ENCODE results near the gene IMMP2L. TPM values are rescaled to one million over a fixed set of nuclear protein-coding genes. Genes with fewer than 3 reads are reported as not detected.

Gene IMMP2L
- total RNA-seq, 4 donors from 2014 or later = 2.6 to 69.1 (median 34.7) TPM

DNA sequence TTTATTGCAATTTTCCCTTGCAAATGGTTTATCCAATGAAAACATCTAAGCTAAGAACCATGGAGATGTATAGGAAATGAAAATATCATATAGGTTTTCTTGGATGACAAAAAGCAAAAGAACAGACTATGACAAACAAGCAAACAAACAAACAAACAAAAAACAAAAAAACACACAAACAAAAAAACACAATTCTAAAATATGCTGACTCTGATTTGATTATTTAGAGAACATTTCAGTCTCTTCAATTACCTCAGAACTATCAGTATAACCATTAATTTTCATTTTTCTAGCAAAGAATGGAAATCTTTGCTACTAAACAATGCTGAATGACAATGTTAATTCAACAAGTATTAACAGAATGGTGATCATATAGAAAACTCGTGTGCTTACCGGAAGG lies 840.9 kb downstream of the IMMP2L start:
- TF ChIP-seq POLR2A (IDR thresholded peaks at IDR 0.05) = no peak
- TF ChIP-seq, protein P1, sequence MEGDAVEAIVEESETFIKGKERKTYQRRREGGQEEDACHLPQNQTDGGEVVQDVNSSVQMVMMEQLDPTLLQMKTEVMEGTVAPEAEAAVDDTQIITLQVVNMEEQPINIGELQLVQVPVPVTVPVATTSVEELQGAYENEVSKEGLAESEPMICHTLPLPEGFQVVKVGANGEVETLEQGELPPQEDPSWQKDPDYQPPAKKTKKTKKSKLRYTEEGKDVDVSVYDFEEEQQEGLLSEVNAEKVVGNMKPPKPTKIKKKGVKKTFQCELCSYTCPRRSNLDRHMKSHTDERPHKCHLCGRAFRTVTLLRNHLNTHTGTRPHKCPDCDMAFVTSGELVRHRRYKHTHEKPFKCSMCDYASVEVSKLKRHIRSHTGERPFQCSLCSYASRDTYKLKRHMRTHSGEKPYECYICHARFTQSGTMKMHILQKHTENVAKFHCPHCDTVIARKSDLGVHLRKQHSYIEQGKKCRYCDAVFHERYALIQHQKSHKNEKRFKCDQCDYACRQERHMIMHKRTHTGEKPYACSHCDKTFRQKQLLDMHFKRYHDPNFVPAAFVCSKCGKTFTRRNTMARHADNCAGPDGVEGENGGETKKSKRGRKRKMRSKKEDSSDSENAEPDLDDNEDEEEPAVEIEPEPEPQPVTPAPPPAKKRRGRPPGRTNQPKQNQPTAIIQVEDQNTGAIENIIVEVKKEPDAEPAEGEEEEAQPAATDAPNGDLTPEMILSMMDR (IDR thresholded peaks at IDR 0.05) = no peak
- intact Hi-C loops (cut with DNase I; ENCODE audit: low total_unique reads) = no loop called here

DNA sequence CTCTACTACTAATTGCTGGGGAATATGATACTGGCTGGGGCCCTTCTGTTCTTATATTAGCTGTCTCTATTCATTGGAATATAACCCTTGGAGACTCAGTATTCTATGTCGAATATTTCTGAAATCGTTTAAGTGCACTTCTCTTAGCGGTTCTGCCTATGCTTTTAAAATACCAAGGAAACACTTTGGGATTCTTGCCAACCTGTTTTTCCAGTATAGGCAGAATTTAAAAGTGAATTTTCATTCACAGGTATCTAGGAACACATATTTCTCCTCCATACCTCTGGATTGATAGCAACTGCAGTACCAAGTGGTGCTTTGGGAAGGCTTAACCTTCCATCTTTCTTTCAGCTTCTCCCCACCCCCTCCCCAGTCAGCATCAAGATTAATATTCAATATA lies 841.7 kb downstream of the IMMP2L start:
- DNase-seq = no peak
- intact Hi-C loops (cut with DNase I; ENCODE audit: low total_unique reads) = no loop called here
- Histone ChIP-seq H3K9me3 (no peaks in the 10 kb centered on the region), H3K27me3 (no peaks in the 10 kb centered on the region), H3K27ac (no peak overlapping the region), H3K4me3 (no peak overlapping the region), H3K4me1 (no peaks in the 10 kb centered on the region), H3K36me3 (no peaks in the 10 kb centered on the region)
- TF ChIP-seq, protein P1 (IDR thresholded peaks at IDR 0.05) = no peak
- no peak for TF ChIP-seq POLR2A (IDR thresholded peaks at IDR 0.05)

More for the DNA sequence above, 840.9 kb downstream of the IMMP2L start:
- H3K4me3 ChIP-seq = no peak overlapping the region
- no peaks in the 10 kb centered on the region for H3K27me3 ChIP-seq
- H3K4me1 ChIP-seq = no peaks in the 10 kb centered on the region
- H3K27ac ChIP-seq = no peak overlapping the region
- no peaks in the 10 kb centered on the region for H3K36me3 ChIP-seq
- H3K9me3 ChIP-seq = no peaks in the 10 kb centered on the region
- DNase-seq = no peak

DNA sequence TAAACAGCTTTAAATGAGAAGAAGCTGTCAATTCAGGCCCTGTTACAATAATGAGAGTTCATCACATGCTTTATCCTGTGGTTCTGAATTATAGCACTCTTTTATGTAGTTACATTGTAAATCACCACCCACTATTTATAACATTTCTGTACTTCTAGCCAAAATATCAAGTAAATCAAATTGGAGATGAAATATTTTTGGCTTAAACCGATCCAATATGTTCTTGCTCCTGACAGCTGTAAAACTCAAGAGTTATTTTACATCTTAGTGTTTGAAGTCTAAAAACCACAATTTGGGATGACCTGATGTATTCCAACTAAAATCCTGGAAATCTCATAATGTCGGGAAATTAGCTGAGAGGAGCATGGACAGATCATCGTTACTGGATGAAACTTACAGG lies 842.6 kb downstream of the IMMP2L start:
- intact Hi-C loops (cut with DNase I; ENCODE audit: low total_unique reads) = no loop called here

DNA sequence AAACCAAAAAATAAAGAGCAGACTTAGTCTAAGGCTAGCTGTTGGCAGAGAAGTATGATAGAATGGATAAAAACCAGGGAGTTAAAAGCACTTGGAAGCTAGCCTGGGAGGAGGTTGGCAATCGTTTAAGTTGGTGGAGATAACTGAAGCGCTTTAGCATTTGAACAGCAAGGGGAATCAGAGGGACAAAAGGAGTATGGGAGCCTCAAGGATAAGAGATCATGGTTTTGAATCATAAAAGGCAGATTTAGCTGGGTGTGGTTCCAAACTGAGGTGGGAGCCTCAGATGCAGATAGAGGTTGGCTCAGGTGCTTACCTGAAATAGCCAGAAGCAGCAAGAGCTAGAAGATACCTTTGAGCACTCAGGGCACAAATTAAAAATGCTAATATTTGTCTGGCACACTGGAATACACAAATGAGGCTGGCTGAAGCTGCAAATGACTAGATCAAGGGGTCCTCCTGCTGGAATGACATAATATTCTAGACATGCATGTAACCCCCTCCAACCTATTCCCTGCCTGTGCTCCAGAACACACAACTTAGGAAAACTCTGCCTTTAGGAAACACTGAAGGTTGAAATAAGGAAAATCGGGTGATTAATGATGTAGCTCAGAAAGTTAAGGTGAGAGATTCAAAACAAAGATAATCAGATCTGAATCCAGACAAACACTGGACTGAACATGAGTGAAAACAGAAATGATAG lies 843.6 kb downstream of the IMMP2L start:
- Histone ChIP-seq H3K4me1 (no peaks in the 10 kb centered on the region), H3K27ac (no peak overlapping the region), H3K36me3 (no peaks in the 10 kb centered on the region), H3K27me3 (no peaks in the 10 kb centered on the region), H3K9me3 (no peaks in the 10 kb centered on the region), H3K4me3 (no peak overlapping the region)
- intact Hi-C loops (cut with DNase I; ENCODE audit: low total_unique reads) = no loop called here
- TF ChIP-seq POLR2A (IDR thresholded peaks at IDR 0.05) = no peak
- TF ChIP-seq, protein P1 (IDR thresholded peaks at IDR 0.05) = no peak
- no peak for DNase-seq

More for the DNA sequence above, 842.6 kb downstream of the IMMP2L start:
- no peaks in the 10 kb centered on the region for H3K27me3 ChIP-seq
- H3K9me3 ChIP-seq = no peaks in the 10 kb centered on the region
- TF ChIP-seq, protein P1 (IDR thresholded peaks at IDR 0.05) = no peak
- TF ChIP-seq POLR2A (IDR thresholded peaks at IDR 0.05) = no peak
- no peaks in the 10 kb centered on the region for H3K36me3 ChIP-seq
- DNase-seq = no peak
- no peak overlapping the region for H3K4me3 ChIP-seq
- H3K4me1 ChIP-seq = no peaks in the 10 kb centered on the region
- no peak overlapping the region for H3K27ac ChIP-seq

DNA sequence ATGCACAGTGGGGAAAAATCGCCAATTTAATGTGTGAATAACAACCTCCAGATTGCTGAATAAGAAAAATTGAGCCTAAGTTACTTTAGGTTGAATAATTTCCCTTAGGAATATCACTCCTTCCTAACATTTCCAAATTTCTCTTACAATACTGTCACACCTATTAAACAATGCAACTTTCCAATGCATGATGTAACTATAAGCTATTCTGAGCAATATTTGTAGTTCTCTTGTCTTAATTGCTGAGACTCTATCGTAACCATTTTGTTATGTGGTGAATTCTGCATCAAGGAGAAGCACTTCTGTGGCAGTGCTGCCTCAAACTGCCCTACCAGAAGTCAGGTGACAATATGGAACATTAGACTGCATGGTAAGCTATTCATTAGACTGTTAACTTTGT lies 858.1 kb downstream of the IMMP2L start:
- Histone ChIP-seq H3K4me3 (no peak overlapping the region), H3K27ac (no peak overlapping the region), H3K9me3 (no peaks in the 10 kb centered on the region), H3K4me1 (no peaks in the 10 kb centered on the region), H3K27me3 (no peaks in the 10 kb centered on the region), H3K36me3 (no peaks in the 10 kb centered on the region)
- intact Hi-C loops (cut with DNase I; ENCODE audit: low total_unique reads) = no loop called here
- no peak for DNase-seq
- TF ChIP-seq, protein P1 (IDR thresholded peaks at IDR 0.05) = no peak
- no peak for TF ChIP-seq POLR2A (IDR thresholded peaks at IDR 0.05)

Data from uterus (tissue), 4 donors.